ENCODE results near the gene DCPS.
"Not testable (repeated sequence)": the region's sequence is repeated elsewhere in the genome, so short reads cannot be mapped to it uniquely, and the experiment has no call there.

The DCPS gene

DNA sequence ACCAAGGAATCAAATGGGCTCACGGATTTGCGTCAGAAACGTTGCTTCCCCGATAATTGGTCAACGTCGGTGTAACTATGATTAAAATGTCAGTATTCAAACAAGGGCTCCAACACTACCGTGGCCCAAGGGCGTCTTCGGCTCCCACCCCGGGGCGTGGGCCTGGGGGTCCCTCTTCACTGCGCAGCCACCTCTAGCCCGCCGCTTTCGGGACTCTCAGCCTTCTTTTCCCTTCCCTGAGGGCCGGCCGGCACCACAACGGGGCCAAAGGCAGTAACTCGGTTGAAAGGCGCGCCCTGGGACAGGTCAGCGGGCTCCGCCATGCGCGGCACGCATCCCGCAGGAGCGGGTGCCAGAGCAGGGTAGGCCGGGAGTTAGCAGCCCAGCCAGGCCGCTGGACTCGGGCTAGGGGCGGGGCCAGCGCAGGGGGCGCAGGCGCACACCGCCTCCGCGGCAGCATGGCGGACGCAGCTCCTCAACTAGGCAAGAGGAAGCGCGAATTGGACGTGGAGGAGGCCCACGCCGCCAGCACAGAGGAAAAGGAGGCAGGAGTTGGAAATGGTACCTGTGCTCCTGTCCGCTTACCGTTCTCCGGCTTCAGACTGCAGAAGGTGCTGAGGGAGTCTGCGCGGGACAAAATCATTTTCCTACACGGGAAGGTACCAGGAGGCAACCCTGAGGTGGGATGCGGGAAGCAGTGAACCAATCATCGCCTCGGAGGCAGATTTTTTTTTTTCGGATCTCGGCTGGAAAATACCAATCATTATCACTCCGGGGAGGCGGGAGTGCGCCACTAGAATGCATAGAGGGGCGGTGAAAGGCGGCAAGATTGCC, at the start of gene DCPS:
TSS of gene DCPS (plus strand) at position 438 of the 834 bp plus-strand sequence. CDS start at position 459, 21 bp downstream.
- peak; percentile 86 for DNase-seq (ENCODE audit: low read depth)

GRCh38 chr11:126254819-126255218, 49.0 kb upstream of the DCPS start:
- DNase-seq (ENCODE audit: low read depth) = no peak

DNA sequence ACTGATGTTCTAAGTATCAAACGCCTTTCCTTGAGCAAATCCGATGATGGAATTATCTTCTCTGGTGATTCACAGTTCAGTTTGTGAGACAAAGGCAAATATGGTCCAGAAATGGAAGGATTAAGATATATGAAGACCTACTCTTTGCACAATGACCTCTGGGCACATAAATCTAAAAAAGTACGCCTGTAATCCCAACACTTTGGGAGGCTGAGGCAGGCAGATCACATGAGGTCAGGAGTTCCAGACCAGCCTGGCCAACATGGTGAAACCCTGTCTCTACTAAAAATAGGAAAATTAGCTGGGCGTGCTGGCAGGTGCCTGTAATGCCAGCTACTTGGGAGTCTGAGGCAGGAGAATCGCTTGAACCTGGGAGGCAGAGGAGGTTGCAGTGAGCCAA, 48.4 kb upstream of the DCPS start:
- DNase-seq (ENCODE audit: low read depth) = not testable (repeated sequence)

GRCh38 chr11:126256216-126256615, 47.6 kb upstream of the DCPS start:
- no peak for DNase-seq (ENCODE audit: low read depth)

- no peak for DNase-seq (ENCODE audit: low read depth)
These were observed 46.7 kb upstream of the DCPS start for GRCh38 chr11:126257144-126257543.

- peak; percentile 75 for DNase-seq (ENCODE audit: low read depth)
These were observed 46.1 kb upstream of the DCPS start for GRCh38 chr11:126257764-126258163.

DNA sequence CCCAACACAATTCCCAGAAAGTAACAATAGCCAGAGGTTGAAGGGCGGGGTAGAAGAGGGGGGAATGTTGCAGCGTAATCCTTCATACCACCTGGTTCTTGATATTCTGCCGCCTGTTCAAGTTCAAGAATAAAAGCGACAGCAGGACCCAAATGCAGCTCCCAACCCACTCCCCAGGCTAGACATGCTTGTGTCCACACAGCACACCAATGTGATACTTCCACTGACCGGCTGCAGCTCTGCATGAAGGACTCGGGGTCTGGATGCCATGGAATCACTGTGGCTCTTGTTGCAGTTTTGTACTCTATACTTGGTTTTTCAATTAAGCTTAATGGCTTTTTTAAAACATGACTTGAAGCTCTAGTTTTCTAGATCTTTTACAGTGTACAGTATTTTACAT, 41.6 kb upstream of the DCPS start:
- no peak for DNase-seq (ENCODE audit: low read depth)

- no peak for DNase-seq (ENCODE audit: low read depth)
These were observed 40.4 kb upstream of the DCPS start for GRCh38 chr11:126263489-126263888.

DNA sequence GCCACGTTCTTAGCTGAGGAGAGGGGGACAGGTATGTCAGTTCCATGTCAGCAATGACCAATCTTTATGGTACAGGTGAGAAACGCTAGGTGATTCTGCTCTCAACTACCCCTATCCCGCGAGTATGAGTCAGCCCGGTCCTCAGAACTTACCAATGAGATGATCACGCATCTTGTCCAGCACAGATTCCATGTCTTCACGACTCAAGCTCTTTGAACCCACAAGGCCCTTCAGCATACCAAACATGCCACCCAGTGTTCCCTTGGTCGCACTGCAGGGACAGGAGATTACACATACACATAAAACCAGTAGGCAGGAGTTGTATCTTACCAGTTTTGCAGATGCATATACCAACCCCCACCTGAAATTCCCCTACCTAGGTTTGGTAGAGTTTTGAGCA, 38.0 kb upstream of the DCPS start:
- DNase-seq (ENCODE audit: low read depth) = no peak

- DNase-seq (ENCODE audit: low read depth) = no peak
These were observed 36.2 kb upstream of the DCPS start for GRCh38 chr11:126267650-126268049.

DNA sequence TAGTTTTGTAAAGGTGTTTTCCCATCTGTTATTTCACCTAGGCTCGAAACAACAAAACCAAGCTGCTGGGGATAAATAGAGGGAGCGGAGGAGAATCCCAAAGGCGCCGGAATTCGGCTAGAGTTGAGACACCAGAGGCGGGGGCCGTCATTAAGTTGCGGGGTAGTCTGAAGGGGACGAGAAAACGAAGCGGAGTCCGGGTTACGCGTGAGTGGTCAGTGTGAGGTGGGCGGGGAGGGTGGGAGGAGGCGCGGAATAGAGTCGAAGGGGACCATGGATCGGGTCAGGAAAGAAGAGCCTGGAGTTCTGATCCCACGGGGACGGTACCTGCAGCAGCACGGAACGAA, 35.5 kb upstream of the DCPS start:
- peak; percentile 32 for DNase-seq (ENCODE audit: low read depth)

DNA sequence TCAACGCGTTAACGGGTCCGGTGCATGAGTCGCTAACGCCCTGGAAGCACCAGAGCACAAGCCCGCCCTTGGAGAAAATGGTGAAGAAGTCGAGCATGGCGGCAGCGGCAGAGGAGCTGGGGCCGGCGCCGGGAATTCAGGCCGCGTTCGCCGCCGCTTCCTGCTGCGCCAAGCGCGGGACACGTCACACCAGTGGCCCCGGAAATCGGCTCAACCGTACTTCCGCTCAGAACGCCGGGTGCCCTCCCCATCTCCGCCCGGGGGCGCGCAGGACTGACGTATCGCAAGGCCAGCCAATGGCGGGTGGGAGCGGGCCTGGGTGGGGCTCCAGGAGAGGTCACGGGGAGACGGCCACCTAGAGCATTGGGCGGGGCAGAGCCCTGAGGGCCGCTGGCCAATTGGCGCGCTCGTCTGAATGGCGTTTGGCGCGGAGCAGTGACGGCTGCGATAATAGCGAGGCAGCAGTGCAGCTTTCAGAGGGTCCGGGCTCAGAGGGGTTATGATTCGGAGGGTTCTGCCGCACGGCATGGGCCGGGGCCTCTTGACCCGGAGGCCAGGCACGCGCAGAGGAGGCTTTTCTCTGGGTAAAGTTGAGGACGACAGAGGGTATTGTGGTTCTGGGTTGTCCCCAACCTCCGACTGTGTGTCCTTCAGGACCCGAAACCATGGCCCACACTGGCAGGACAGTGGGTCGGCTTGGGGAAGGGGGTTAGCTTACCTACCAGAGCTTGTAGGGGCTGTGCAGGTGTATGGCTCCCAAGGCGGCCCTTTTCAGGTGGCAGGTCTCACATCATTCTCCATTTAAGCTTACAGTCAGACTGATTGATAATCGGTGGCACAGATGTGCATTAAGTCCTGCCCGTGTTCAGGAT, 34.9 kb upstream of the DCPS start, which contains the start of the genes FOXRED1 and SRPRA:
TSS of gene FOXRED1 (plus strand) at position 447 of the 872 bp plus-strand sequence. CDS start at position 500, 53 bp downstream.
TSS of gene SRPRA (minus strand) at position 188 of the 872 bp plus-strand sequence. CDS start at position 97, 91 bp downstream.
- DNase-seq (ENCODE audit: low read depth) = peak; percentile 98

DNA sequence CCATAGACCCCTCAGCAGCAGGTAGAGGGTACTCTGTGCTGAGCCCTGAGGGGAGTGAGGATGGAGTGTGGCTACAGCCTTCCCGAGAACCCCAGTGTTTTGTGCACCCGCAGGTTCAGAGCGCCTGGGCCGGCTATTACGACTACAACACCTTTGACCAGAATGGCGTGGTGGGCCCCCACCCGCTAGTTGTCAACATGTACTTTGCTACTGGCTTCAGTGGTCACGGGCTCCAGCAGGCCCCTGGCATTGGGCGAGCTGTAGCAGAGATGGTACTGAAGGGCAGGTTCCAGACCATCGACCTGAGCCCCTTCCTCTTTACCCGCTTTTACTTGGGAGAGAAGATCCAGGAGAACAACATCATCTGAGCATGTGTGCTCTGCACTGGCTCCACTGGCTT, 26.5 kb upstream of the DCPS start:
- no peak for DNase-seq (ENCODE audit: low read depth)

- no peak for DNase-seq (ENCODE audit: low read depth)
These were observed 26.1 kb upstream of the DCPS start for GRCh38 chr11:126277780-126278179.

DNA sequence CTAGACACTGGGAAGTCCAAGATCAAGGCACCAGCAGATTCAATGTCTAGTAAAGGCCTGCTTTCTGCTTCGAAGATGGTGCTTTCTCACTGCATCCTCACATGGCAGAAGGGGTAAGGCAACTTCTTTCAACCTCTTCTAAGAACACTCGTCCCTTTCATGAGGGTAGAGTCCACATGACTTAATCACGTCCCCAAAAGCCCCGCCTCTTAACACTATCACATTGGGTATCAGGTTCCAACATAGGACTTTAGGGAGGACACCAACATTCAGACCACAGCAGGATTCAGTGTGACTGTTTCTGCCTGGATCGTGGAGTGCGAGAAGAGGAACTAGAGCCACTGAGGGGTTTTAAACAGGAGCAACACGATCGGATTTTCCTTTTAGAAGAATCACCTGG, 24.7 kb upstream of the DCPS start:
- DNase-seq (ENCODE audit: low read depth) = no peak

DNA sequence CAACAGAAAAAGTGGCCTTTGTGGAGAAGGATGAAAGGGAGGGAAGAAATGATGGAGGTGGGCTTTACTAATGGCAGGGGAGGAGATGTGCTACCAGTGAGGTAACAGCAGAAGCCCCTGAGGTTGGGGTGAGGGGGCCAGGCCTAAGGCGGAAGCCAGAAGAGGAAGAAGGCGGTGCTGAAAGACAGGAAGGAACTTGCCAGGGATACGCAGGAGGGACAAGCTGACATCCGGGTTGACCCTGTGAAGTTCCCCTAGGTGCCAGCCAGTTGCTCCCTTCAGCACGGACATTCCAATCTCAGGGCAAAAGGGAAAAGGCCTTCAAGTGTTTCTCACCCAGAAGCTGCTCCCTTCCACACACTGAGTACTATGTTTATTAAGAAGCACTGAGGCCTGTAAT, 23.3 kb upstream of the DCPS start:
- no peak for DNase-seq (ENCODE audit: low read depth)

DNA sequence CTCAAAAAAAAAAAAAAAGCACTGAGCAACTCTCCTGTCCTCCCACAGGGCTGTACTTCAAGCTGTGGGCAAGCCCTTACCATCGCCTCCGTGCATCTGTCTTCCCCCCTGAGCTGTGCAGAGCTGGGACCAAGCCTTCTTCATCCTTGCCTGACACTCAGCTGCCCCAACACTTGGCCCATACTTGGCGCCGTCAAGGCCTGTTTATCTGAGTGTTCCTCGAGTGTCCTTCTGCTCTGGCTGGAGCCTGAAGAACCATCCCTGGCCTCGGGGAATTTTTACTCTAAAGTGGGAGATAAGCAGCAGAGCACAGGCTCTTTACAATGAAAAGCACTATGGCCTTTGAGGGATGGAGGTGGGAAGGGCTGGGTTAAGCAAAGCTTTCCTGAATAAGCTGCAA, 22.6 kb upstream of the DCPS start:
- DNase-seq (ENCODE audit: low read depth) = no peak

GRCh38 chr11:126281666-126282175, 22.1 kb upstream of the DCPS start:
- no peak for DNase-seq (ENCODE audit: low read depth)

- DNase-seq (ENCODE audit: low read depth) = peak; percentile 41
These were observed 21.5 kb upstream of the DCPS start for GRCh38 chr11:126282361-126282735.

GRCh38 chr11:126282736-126283591, 20.9 kb upstream of the DCPS start, which contains the start of gene TIRAP:
Gene TIRAP (plus strand): TSS chr11:126283093. CDS start chr11:126290895, 7,802 bp downstream.
- peak; percentile 32 for DNase-seq (ENCODE audit: low read depth)

DNA sequence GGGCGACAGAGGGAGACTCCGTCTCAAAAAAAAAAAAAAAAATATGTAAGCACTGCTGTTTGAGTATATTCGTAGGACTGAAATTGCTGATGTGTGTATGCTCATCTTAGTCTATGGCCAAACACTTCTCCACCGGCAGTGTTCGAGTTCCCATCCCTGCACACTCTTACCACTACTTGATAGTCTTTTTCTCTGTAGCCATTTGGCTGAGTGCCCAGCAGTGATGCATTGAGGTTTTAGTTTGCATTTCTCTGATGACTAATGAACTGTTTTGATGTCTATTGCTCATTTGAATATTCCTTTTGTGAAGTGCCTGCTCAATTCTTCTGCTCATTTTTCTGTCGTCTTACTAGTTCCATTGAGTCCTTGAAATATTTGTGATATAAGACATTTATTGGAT, 19.0 kb upstream of the DCPS start:
- peak; percentile 94 for DNase-seq (ENCODE audit: low read depth)

DNA sequence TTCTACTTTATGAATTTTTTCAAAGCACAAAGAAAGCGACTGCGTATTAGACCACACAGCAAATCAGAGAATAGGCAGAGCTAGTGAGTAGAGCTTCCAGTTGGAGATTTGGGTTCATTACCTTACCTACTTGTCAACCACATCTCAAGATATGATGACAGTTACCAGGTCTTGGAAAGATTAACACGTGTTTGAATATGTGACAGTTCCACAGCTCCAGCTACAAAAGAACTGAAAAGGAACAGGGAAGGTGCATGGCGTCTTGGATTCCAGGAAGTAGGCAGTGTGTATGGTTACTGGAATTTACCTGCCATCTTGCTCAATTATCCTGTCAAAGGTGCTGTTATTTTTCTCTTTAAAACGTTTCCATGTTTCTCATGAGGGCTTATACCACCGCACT, 15.6 kb upstream of the DCPS start:
- DNase-seq (ENCODE audit: low read depth) = no peak

Data from amniotic epithelial cell (primary cell).